AG09309 (cell line): ENCODE measurements around the gene IRX5.
A peak's percentile ranks its signal among the peaks of the same experiment; 100 is the strongest.

Experiments used
- DNase-seq: peaks from one replicate; pipeline ENCODE4 v3.0.0-alpha.2; 2010; ENCODE audit warnings: low read depth
- H3K4me3 ChIP-seq: 2 replicates; pipeline ENCODE4 v1.5.1; 2011; ENCODE audit warnings: mild to moderate bottlenecking, low read depth, low read length, moderate library complexity; ENCODE audit not compliant: control insufficient read depth
- CTCF ChIP-seq: IDR thresholded peaks from 2 replicates; pipeline ENCODE4 v1.5.1; 2011; ENCODE audit warnings: mild to moderate bottlenecking, low read depth, low read length, inconsistent platforms; ENCODE audit not compliant: insufficient read depth, control insufficient read depth; ENCODE audit errors: missing control alignments

The IRX5 gene

GRCh38 chr16:54923055-54923473 is 7.6 kb upstream of the IRX5 start:
- no peak overlapping the region for H3K4me3 ChIP-seq
- TF ChIP-seq CTCF: no peak
- DNase-seq: no peak

GRCh38 chr16:54923988-54924387 is 6.7 kb upstream of the IRX5 start:
- H3K4me3 ChIP-seq: no peak overlapping the region
- DNase-seq: no peak
- no peak for TF ChIP-seq CTCF

GRCh38 chr16:54926166-54926838 is 4.4 kb upstream of the IRX5 start:
- H3K4me3 ChIP-seq: no peak overlapping the region; the same call in 1 of the 2 replicates
- no peak for TF ChIP-seq CTCF
- DNase-seq: peak; percentile 33

GRCh38 chr16:54927125-54928015 is 3.3 kb upstream of the IRX5 start:
- TF ChIP-seq CTCF: no peak
- DNase-seq: no peak
- H3K4me3 ChIP-seq: peak overlapping the region; percentile 79

GRCh38 chr16:54928016-54928356 is 2.7 kb upstream of the IRX5 start:
- DNase-seq: no peak

More at GRCh38 chr16:54928016-54928356, 2.7 kb upstream of the IRX5 start:
- TF ChIP-seq CTCF: no peak
- H3K4me3 ChIP-seq: peak overlapping the region; percentile 79
